ENCODE measurements around the gene MYT1.

Gene MYT1

DNA sequence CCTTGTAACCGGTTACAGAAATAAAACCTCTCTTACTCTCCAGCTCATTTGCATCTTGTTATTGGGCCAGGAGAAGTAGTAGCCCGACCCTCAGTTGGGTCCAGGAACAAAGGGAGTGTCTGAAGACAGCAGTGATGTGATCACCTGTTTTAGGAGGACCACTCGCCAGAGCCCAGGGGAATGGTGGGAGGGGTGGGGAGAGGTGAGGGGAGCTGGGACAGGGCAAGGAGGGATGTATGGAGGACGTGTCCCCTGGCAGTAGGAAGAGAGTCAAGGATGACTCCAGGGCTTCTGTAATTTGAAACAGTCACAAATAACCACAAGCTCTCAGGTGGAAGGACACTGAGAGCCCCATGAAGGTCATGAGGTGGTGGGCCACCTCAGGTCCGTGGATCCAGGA lies 89.9 kb downstream of the MYT1 start:
- DNase-seq: no peak

DNA sequence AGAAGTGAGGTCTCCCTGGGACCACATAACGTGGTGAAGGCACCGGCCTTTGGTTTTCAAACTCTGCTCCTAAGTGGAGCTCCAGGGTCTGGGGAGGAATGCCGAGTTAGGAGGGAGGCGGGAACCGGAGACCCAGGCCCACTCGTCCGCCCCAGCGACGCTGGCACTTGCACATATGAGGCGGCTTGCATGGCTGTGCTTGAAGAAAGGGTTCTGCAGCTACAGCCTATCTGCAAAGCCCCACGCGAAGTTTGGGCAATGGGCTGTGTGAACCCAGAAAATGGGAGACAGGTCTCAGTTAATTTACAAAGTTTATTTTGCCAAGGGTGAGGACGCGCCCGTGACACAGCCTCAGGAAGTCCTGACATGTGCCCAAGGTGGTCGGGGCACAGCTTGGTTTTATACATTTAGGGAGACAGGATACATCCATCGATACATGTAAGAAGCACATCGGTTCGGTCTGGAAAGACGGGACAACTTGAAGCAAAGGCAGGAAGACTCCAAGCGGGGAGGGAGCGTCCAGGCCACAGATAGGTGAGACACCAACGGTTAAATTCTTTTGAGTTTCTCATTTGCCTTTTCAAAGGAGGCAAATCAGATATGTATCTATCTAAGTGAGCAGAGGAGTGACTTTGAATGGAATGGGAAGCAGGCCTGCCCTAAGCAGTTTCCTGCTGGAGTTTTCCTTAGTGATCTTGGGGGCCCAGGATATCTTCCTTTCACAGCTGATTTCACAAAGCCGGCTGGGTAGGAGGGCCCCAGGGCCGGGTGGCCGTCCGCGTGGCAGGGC lies 90.5 kb downstream of the MYT1 start:
- no peak for DNase-seq

DNA sequence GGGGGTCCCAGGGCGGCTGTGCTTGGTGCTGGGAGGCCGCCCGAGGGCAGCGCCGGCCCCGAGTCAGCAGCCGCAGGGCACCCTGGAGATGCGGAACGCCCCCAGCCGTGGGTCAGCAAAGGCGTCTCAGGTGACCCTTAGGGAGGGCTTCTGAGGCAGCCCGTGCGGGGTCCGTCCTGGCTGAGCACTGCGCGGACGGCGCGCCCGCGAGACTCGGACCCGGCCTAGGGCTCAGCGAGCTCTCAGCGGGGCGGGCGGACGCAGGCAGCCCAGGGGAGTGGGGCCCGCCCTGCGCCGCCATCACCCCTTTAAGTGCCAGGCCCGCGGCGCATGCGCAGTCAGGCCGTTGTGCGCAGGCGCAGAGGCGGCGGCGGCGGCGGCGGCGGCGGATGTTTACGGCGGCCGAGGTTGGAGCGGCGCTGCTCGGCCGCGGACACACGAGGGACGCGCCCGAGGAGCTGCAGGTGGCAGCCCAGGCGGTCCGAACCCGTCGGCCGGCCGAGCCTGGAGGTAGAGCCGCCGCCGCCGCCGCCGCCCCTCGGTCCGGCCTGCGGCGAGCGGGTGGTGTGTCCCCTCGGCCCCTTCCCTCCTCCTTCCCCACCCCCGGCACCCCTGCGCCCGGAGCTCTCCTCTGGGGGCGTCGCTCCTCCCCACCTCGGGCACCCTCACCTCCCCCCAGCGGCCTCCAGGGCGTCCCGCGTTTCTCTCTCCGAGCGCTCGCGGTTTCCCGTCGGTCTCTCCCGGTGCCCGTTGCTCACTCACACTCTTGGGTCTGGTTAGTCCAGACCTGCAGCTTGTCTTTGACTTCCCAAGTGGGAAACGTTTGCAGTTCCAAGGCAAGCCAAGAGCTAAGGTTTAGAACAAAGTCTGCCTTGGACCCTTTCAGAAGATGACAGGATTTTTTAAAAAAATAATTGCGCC lies 91.4 kb downstream of the MYT1 start, which contains the start of gene PCMTD2:
Gene PCMTD2 (plus strand): TSS at position 388 of the 921 bp plus-strand sequence. CDS start 4,218 bp downstream, outside the sequence.
- peak; percentile 95 for DNase-seq

DNA sequence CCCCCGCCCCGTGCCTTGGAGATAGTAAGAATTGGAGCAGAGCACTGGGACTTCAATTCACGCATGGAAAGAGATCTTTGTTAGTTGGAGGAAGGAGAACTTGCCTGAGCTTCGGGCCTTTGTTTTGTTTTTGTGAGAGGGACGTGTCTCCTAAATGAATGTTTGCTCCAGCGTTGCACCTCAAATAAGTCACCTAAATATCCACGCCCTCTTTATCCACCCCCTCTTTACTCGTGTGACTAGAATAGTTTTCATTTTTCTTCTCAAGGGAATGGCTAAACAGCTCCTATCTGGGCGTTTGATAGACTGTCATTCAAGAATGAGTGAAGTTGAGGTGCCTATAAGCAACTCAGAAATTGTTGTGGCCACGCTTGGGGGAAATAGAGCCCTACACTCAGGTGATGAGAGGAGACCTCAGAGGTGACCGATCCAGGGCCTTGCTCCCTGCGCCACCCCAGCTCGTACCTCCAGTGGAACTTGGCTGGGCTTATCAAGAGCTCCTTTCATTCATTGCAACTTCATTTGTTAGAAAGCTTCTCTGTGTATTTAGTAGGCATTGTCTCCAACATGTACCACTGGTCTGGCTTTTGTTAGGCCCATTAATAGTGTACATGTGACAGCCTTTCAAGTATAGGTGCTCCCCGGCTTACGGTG lies 92.2 kb downstream of the MYT1 start:
- DNase-seq: no peak

DNA sequence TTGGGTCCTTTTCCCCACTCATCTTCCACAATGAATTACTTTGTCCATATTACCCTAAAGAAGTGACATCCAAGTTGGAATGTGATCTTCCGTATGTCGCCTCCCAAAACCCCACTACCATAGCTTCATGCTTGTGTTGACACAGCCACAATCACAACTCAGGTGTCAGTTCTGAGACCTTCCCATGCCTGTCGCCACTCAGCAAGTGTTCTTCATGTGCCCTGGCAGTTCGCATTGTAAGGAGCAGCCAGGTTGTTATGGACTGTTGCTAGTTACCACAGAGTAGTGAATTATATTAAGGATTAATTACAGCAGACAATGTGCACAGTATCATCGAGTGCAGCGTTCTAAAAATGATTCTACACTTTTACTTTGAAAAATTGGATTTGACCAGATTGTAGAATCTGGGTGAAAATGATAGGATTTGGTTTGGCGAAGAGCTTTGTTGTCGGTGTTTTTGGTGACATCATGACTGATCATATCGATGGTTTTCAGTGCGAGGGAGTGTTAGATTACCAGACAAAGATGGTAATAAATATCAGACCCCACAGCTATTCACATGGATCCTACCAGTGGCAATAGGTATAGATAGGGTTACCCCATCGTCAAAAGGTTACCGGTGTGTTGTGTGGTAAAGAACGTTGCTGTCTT lies 93.0 kb downstream of the MYT1 start:
- DNase-seq: no peak

DNA sequence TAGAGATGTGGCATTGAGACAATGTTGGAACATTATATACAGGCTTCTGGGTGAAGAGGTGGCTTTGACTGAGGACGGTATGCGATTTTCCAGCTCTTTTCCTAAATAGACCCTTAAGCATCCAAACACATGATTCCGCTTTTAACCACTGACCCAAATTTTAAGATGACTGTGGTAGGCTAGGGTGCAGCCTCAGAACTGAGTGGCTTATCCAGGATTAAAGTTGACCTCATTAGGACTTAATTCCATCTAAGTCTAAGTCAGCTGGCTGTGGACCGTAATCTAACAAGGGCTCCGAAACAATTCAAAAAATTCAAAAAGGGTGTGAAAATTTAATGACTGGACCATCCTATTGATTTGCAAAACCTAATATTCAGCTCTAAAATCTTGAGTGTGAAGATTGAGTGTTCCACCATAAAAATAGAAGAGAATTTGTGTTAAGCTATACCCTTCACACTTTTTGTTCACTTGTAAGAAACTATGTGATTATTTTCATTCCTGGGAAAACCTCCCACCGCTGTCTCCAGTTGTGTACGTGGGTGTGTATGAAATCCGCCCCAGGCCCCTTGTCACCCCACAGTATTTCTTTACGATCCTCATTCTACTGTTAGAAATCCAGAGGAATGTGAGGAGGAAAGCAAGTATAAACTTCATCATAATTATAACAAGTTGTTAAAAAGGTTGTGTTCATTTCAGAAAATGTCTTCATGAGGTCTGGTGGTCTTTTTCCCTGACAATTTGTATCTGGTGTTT lies 94.0 kb downstream of the MYT1 start:
- DNase-seq: no peak

DNA sequence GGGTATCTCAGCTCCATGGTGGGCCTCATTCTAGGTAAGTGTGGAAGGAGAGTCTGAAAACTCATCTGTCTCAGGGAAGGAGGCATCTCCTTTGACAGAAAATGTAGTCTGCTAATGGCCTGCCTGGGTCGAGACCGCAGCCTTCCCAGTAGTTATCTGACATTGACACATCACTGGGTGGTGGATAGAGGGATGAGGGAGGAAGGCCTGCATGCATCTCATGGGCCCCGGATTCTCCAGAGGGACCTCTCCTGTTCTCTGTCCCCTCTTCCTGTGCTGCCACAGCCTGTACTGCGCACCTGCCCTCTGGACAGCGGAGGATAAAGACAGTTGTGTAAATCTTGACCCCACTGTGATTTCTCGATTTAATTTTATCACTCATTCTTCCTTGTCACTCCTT lies 96.0 kb downstream of the MYT1 start:
- no peak for DNase-seq

DNA sequence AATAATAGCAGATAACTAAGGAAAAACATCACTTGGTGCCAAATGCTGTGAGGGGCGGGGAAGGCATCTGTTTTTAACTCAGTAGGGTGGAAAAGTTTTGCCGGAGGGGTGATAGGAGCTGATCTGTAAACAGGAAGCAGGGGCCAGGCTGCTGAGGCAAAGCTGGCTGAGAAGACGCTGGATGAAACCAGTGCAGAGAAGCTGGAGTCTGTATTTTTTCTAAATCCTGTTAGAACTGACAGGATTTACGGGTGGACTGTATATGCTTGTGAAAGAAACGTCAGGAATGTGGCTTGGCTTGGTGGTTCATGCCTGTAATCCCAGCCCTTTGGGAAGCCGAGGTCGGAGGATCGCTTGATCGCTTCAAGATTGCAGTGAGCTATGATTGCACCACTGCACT lies 96.9 kb downstream of the MYT1 start:
- DNase-seq: no peak

DNA sequence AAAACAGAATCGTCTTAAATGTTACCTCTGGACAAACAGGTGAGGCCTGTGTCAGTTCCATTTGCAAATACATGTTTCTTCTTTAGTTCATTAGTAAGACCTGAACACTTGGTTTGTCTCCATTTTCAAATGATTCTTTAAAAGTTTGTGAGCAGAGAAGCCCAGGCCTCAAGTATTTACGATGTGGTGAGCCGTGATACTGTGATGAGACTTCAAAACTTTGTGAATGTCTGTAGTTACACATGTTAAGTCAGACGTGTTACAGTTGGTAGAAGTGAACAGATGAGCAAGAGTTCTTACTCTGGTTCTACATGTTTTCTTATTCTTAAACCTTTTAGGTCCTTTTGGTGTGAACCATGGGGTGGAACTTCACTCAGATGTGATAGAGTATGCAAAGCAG lies 99.8 kb downstream of the MYT1 start:
- no peak for DNase-seq

DNA sequence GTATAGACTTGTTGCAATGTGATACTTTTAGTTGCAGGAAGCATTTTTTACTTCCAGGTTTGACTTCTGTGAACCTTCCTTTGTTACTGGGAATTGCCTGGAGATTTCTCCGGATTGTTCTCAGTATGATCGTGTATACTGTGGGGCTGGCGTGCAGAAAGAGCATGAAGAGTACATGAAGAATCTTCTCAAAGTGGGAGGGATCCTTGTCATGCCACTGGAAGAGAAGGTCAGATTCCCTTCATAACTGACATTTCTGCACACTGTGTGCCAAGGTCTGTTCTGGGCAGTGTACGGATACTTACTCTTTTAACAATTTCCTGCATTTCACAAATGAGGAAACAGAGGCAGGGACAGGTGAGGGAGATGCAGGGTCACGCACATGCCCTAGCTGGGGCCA lies 100.9 kb downstream of the MYT1 start:
- no peak for DNase-seq

DNA sequence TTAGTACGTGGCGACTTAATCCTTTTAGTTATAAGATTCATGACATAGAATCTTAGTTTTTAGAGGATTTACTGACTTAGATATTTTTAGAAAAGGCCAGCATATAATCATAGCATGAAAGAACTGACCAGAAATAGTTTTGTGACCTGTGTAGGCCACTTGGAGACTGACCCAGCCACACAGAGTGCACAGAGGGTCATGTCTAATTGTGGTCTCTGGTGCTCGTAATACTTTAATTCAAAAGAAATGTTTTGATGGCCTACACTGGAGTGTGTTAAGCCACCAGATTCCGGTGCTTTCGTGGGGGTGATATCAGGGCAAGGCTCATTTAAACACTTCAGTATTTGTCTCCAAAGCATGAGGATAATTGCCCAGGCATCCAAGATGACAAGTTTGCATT lies 102.7 kb downstream of the MYT1 start:
- DNase-seq: no peak

DNA sequence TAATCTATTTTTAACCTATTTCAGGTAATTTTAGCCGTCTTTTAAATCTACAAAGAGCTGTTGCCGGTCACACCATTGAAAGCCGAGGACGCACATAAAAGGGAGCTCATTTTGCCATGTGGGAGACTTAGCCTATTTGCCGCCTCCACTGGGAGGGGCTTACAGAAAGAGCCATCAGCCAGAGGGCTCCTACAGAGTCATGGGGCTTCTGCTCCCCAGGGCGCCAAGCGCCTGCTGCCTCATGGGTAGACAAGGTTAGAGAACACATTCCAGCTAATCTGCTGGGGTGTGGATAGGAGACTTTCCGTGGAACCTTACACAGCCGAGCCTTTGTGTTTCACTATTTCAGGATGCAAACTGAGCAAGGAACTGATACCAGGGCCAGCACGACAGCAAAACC lies 103.9 kb downstream of the MYT1 start:
- no peak for DNase-seq

DNA sequence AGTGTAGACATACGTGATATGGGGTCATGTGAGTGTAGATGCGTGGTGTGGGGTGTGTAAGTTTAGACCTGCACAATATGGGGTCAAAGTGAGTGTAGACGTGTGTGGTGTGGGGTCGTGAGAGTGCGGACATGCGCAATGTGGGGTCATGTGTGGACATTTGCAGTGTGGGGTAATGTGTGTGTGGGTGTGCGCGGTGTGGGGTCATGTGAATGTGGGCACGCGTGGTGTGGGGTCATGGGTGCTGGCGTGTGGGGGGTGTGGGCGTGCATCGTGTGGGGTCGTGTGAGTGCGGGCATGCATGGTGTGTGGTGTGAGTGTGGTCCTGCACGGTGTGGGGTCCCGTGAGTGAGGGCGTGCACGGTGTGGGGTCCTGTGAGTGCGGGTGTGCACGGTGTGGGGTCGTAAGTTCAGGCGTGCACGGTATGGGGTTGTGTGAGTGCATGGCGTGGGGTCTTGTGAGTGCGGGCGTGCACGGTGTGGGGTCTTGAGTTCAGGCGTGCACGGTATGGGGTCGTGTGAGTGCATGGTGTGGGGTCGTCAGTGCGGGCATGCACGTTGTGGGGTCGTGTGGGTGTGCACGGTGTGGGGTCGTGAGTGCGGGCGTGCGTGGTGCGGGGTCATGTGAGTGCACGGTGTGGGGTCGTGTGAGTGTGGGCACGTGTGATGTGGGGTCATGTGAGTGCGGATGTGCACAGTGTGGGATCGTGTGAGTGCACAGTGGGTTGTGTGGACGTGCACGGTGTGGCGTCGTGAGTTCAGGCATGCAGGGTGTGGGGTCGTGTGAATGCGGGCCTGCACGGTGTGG lies 105.6 kb downstream of the MYT1 start:
- no peak for DNase-seq

DNA sequence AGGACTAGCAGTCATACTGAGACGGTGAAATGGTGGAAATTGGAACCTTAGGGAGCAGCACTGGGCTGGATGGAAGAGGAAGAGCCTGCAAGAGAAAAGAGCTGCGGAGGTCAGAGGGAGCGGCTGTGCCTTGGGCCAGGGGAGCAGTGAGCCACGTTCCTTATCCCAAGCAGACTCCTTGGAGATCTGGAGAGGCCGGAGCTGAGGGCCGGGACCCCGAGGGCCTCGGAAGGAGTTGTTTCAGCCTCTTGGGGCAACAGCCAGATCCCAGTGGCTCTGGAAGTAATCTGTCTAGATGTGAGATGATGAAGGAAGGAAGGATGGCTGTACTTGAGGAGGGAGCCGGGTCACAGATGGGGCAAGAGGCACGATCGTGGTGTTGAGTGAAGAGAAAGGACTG lies 107.4 kb downstream of the MYT1 start:
- no peak for DNase-seq

DNA sequence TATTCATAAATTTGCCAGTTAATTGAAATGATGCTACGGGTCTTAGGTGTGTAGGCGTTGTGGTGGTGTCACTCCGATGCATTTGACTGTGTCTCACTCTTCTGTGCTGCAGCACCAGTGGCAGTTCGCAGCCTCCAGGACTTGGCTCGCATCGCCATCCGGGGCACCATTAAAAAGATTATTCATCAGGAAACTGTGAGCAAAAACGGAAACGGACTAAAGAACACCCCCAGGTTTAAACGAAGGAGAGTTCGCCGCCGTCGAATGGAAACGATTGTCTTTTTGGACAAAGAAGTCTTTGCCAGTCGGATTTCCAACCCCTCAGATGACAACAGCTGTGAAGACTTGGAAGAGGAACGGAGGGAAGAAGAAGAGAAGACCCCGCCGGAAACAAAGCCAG lies 108.9 kb downstream of the MYT1 start:
- DNase-seq: no peak

DNA sequence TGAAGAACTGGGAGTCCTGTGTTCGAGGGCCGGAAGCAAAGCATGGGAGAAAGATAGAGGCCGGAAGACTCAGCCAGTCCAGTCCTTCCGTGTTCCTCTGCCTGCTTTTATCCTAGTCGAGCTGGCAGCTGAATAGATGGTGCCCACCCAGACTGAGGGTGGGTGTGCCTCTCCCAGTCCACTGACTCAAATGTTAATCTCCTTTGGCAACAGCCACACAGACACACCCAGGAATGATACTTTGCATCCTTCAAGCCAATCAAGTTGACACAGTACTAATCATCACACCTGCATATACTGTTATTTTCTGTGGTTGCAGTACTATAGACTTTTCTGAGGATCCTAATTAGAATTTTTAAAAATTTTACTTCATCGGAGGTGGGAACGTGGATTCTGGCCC lies 112.6 kb downstream of the MYT1 start:
- DNase-seq: no peak

DNA sequence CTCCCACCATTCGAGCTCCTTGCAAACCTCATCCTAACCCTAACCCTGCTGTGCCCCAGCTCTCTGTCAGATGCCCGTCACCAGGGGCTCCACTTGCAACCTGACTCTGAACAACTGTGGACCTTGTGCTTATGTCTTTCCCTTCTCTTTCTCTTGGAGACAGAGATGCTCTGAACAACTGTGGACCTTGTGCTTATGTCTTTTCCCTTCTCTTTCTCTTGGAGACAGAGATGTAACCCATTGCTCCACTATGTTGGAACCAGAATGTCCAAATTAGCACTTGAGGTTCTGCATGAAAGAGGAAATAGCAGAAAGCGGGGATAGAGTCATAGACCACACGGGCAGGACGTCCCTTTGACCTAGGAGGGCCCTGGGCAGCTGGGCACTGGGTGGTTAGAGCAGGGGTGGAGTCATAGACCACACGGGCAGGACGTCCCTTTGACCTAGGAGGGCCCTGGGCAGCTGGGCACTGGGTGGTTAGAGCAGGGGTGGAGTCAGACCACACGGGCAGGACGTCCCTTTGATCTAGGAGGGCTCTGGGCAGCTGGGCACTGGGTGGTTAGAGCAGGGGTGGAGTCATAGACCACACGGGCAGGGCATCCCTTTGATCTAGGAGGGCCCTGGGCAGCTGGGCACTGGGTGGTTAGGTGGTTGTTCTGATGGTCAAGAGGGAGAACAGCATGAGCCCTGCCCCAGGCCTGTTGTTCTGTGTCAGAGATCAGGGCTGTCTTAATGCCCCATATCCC lies 113.5 kb downstream of the MYT1 start:
- no peak for DNase-seq

DNA sequence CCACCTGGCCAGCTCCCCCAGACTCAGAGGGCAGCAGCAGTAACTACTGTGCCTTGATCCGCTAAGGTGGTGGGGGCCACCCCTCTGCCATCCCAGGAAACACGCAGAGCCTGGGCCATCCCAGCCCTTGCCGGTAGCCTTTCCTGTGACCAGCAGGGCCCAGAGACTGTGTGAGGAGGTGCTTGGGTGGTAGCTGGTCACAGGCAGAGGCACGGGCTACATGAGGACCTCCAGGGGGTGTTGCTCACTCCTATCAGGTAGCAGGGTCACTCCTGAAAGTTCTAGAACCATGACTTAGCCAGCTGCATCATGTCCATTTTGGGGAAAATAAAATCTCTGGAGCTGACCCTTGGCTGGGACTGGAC lies 114.0 kb downstream of the MYT1 start:
- no peak for DNase-seq

DNA sequence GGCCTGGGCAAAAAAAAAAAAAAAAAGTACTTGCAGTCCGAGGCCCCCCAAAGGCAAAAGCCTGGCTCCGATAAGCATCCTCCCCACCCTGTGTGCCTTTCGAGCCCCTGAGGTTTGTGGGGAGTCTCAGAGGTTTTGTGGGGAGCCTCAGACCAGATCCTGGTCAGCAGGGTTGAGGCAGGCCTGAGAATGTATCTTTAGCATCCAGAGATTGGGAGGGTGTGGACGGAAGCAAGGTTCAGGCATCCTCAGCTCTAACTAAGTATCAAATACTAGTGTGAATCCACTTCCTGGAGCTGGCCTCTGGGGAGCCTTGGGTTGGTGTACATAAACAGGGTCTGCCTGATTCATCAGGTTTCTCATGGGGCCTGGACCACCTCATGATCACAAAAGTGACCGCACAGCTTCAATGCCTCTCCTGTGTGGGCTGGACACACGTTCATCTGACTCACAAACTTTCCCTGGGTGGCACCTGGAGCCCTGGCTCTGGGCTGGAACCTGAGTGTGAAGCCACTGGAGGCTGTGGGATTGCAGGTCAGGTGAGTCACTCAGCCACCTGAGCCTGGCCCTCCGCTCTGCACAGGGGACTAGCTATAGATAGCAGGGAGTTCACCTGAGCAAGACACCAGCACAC lies 115.7 kb downstream of the MYT1 start:
- no peak for DNase-seq

DNA sequence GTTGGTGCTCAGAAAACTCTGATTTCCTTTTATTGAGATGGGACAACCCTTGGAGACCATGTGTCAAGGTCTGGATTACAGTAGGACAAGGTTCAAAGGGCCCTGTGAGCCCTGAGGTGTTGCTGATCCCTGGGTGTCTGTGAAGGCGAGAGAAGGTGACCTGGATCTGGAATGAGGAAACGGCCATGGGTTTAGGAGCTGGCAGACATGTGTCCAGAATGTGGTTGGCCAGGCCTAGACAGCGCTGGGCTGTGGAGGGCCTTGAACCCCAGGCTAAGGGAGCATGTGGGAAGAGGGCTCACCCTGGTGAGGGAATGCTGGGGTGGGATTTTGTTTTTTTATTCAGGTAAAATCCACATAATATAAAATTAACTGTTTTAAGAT lies 116.2 kb downstream of the MYT1 start:
- DNase-seq: no peak

Data from hematopoietic multipotent progenitor cell treated with erythropoietin and hydrocortisone succinate and interleukin-3 and kit ligand, for 4 days (in vitro differentiated cells).